Right atrium auricular region (tissue), 2 donors: ENCODE data around the gene GFRA4. TPM values are rescaled to one million over a fixed set of nuclear protein-coding genes. Genes with fewer than 3 reads are reported as not detected.

Experiments
- DNase-seq: peaks from one replicate; pipeline ENCODE4 v3.0.0-alpha.2; 2019; ENCODE audit warnings: low spot score
- H3K27ac ChIP-seq, 2 donors: fragments of 200-600 bp; sonication (generic); 1 replicate in 1 of 2; 2 replicates in 1 of 2; pipeline ENCODE4 v1.5.1; 2016 to 2019
- H3K27me3 ChIP-seq, 2 donors: fragments of 200-600 bp; sonication (generic); one replicate each; pipeline versions ENCODE4 v1.5.1 to v1.6.0; 2017 to 2019
- H3K36me3 ChIP-seq: fragments of 200-600 bp; sonication (generic); one replicate; pipeline ENCODE4 v1.5.1; 2016
- H3K4me1 ChIP-seq, 2 donors: fragments of 200-600 bp; sonication (generic); one replicate each; pipeline versions ENCODE4 v1.5.1 to v1.6.0; 2017 to 2019
- H3K4me3 ChIP-seq, 2 donors: fragments of 200-600 bp; sonication (generic); 1 replicate in 1 of 2; 2 replicates in 1 of 2; pipeline ENCODE4 v1.5.1; 2017 to 2019; ENCODE audit warnings: mild to moderate bottlenecking in 1 of 2, moderate library complexity in 1 of 2
- H3K9me3 ChIP-seq, 2 donors: fragments of 200-600 bp; sonication (generic); one replicate each; pipeline ENCODE4 v1.5.1; 2019
- total RNA-seq, 2 donors: library from RNA; depleted of rRNA; stranded (reverse); fragments of >200 nt; gene quantifications; one replicate each; pipeline ENCODE4 v1.1.0, GENCODE V29; 2016
- TF ChIP-seq, protein P1 (sequence below), 2 donors: fragments of 200-600 bp; sonication (generic); IDR thresholded peaks; one replicate each; pipeline ENCODE4 v1.5.1; 2019; ENCODE audit warnings: antibody characterized with exemption in 2 of 2

The GFRA4 gene
- total RNA-seq, 2 donors from 2014 or later = not detected

GRCh38 chr20:3702611-3703391 is 39.6 kb upstream of the GFRA4 start:
- no peaks in the 10 kb centered on the region for H3K9me3 ChIP-seq
- H3K36me3 ChIP-seq = no peaks in the 10 kb centered on the region
- TF ChIP-seq, protein P1, sequence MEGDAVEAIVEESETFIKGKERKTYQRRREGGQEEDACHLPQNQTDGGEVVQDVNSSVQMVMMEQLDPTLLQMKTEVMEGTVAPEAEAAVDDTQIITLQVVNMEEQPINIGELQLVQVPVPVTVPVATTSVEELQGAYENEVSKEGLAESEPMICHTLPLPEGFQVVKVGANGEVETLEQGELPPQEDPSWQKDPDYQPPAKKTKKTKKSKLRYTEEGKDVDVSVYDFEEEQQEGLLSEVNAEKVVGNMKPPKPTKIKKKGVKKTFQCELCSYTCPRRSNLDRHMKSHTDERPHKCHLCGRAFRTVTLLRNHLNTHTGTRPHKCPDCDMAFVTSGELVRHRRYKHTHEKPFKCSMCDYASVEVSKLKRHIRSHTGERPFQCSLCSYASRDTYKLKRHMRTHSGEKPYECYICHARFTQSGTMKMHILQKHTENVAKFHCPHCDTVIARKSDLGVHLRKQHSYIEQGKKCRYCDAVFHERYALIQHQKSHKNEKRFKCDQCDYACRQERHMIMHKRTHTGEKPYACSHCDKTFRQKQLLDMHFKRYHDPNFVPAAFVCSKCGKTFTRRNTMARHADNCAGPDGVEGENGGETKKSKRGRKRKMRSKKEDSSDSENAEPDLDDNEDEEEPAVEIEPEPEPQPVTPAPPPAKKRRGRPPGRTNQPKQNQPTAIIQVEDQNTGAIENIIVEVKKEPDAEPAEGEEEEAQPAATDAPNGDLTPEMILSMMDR (IDR thresholded peaks at IDR 0.05) = no peak
- no peaks in the 10 kb centered on the region for H3K4me1 ChIP-seq
- no peaks in the 10 kb centered on the region for H3K27me3 ChIP-seq
- no peak for DNase-seq
- H3K27ac ChIP-seq = no peak overlapping the region
- no peak overlapping the region for H3K4me3 ChIP-seq

DNA sequence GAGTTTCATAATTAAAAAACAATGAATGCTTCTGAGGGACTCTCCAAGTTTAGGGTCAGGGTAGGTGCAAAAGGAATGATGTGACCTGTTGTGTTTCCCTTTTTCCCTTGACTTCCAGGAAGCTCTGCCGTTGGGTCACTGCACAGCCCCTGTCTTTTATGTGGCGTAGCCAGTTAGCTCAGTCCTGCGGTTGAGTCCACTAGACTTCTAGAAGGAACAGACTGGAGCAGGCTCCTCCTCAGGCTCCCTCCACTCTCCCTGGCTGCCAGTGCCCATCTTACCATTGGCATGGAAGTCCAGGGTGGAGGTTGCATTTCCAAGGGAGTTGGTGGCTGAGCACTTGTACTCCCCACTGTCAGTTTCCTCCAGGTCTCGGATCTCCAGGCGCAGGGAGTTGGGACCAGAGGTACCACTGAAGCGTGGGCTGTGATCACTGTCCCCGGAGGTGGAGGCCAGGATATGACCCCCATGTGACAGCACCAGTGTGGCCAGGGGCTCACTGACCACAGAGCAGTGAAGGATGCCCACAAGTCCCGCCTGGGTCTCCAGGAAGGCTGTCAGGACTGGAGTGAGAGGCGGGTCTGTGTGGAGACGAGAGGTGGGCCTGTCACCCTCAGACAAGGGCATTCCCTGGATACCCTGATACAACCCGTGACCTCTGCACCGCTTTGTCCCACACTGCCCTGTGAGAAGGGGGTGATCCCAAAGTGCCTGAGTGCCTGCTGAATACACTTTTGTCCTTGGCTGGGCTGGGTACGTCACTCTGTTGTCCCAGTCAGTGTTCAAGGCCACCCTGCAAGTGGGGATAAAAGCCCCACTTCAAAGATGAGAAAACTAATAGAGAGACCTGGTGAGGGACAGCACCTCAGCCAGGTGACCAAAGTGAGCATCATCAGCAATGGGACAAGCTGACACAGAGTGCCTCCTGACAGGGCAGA is 38.1 kb upstream of the GFRA4 start:
- no peak for DNase-seq
- Histone ChIP-seq H3K36me3 (no peaks in the 10 kb centered on the region), H3K27me3 (no peaks in the 10 kb centered on the region), H3K4me1 (no peaks in the 10 kb centered on the region), H3K9me3 (no peaks in the 10 kb centered on the region), H3K4me3 (no peak overlapping the region), H3K27ac (no peak overlapping the region)
- TF ChIP-seq, protein P1 (IDR thresholded peaks at IDR 0.05) = no peak

- Histone ChIP-seq H3K36me3 (no peaks in the 10 kb centered on the region), H3K9me3 (no peaks in the 10 kb centered on the region), H3K27me3 (no peaks in the 10 kb centered on the region), H3K4me1 (no peaks in the 10 kb centered on the region), H3K27ac (no peak overlapping the region), H3K4me3 (no peak overlapping the region)
- TF ChIP-seq, protein P1 (IDR thresholded peaks at IDR 0.05) = no peak
- no peak for DNase-seq
Measured at GRCh38 chr20:3699037-3699436, 35.8 kb upstream of the GFRA4 start.

DNA sequence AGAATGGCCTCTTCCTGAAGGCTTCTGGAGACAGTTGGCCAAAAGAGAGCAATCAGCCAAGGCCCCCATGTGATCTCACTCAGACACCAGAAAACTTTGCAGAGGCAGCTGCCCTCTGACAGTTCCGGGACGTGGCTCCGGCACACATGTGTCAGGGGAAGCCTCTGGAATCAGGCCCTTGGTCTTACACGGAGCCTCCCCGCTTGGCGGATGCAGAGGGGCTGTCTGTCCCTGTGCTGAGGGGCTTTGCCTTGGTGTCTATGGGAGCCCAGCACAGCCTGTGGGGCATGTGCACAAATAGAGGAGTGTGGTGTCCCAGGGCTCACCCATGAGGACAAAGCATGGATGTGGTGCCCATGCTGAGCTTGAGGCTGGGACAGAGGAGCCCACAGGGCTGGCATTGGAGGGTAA is 35.4 kb upstream of the GFRA4 start:
- Histone ChIP-seq H3K27me3 (no peaks in the 10 kb centered on the region), H3K36me3 (no peaks in the 10 kb centered on the region), H3K4me1 (no peaks in the 10 kb centered on the region), H3K27ac (no peak overlapping the region), H3K9me3 (no peaks in the 10 kb centered on the region), H3K4me3 (no peak overlapping the region)
- DNase-seq = no peak
- TF ChIP-seq, protein P1 (IDR thresholded peaks at IDR 0.05) = no peak

- Histone ChIP-seq H3K4me3 (no peak overlapping the region), H3K36me3 (no peaks in the 10 kb centered on the region), H3K4me1 (no peaks in the 10 kb centered on the region), H3K9me3 (no peaks in the 10 kb centered on the region), H3K27ac (no peak overlapping the region), H3K27me3 (no peaks in the 10 kb centered on the region)
- TF ChIP-seq, protein P1 (IDR thresholded peaks at IDR 0.05) = no peak
- DNase-seq = no peak
Measured at GRCh38 chr20:3697588-3698305, 34.5 kb upstream of the GFRA4 start.
